PC-9 (cell line): ENCODE results near the gene ZC3H11A. TPM values are rescaled to one million over a fixed set of nuclear protein-coding genes. Genes with fewer than 3 reads are reported as not detected.

Experiments used
- BruUV-seq: library from RNA; stranded (reverse); fragments of 400-500 nt; replicated peaks from 2 replicates; lab custom pipeline; 2021; lab: Mats Ljungman, UMichigan
- CTCF ChIA-PET: fragments of 300-600 bp; sonication (Branson Sonifier 250); formaldehyde crosslinking; loops from one replicate; lab custom pipeline; 2022; ENCODE audit warnings: antibody characterized with exemption; lab: Charles Lee
- POLR2A ChIA-PET: fragments of 300-600 bp; sonication (Branson Sonifier 250); formaldehyde crosslinking; loops from one replicate; lab custom pipeline; 2022; ENCODE audit warnings: antibody characterized with exemption; ENCODE audit not compliant: unreplicated experiment; lab: Charles Lee
- DNase-seq, 2 experiments: peaks; one replicate each; pipeline versions ENCODE4 v3.0.0 to v3.0.0-alpha.2; 2015 to 2022; ENCODE audit warnings: mixed read lengths in 1 of 2
- H2AFZ ChIP-seq: fragments of 200-600 bp; sonication (generic); 2 replicates; pipeline ENCODE4 v1.8.1; 2017; ENCODE audit warnings: antibody characterized with exemption
- H3F3A ChIP-seq: fragments of 200-600 bp; sonication (generic); 2 replicates; pipeline ENCODE4 v1.8.1; 2017; ENCODE audit warnings: antibody characterized with exemption, mild to moderate bottlenecking, low read depth; ENCODE audit not compliant: insufficient read depth
- H3K27ac ChIP-seq: fragments of 200-600 bp; sonication (generic); 2 replicates; pipeline ENCODE4 v1.6.1; 2016; ENCODE audit warnings: mixed run types
- H3K27me3 ChIP-seq: fragments of 200-600 bp; sonication (generic); 2 replicates; pipeline ENCODE4 v1.6.1; 2016; ENCODE audit warnings: low read depth, mixed run types; ENCODE audit not compliant: insufficient read depth
- H3K36me3 ChIP-seq: fragments of 200-600 bp; sonication (generic); 2 replicates; pipeline ENCODE4 v1.6.1; 2016; ENCODE audit warnings: low read depth, mixed run types
- H3K4me1 ChIP-seq: fragments of 200-600 bp; sonication (generic); replicated peaks from 2 replicates; pipeline ENCODE4 v1.6.1; 2016; ENCODE audit warnings: mixed run types; ENCODE audit not compliant: insufficient read depth
- H3K4me2 ChIP-seq: fragments of 200-600 bp; sonication (generic); 2 replicates; pipeline ENCODE4 v1.6.1; 2017; ENCODE audit warnings: mixed run types
- H3K4me3 ChIP-seq: fragments of 200-600 bp; sonication (generic); 2 replicates; pipeline ENCODE4 v1.6.1; 2016; ENCODE audit warnings: mixed run types
- H3K79me2 ChIP-seq: fragments of 200-600 bp; sonication (generic); 2 replicates; pipeline ENCODE4 v1.6.1; 2017; ENCODE audit warnings: low read depth, mixed run types
- H3K9me2 ChIP-seq: fragments of 200-600 bp; sonication (generic); 2 replicates; pipeline ENCODE4 v1.8.1; 2017; ENCODE audit warnings: mild to moderate bottlenecking; ENCODE audit not compliant: insufficient read depth
- H3K9me3 ChIP-seq: fragments of 200-600 bp; sonication (generic); 2 replicates; pipeline ENCODE4 v1.8.1; 2016; ENCODE audit warnings: low read depth; ENCODE audit not compliant: insufficient read depth
- H4K20me1 ChIP-seq: fragments of 200-600 bp; sonication (generic); 2 replicates; pipeline ENCODE4 v1.8.1; 2017; ENCODE audit not compliant: insufficient read depth
- CTCF ChIP-seq: fragments of 200-600 bp; sonication (generic); conservative IDR thresholded peaks from 2 replicates; pipeline ENCODE4 v1.6.1; 2017; ENCODE audit warnings: mixed run types, antibody characterized with exemption, mild to moderate bottlenecking, moderate library complexity
- EZH2 ChIP-seq: fragments of 200-600 bp; sonication (generic); IDR thresholded peaks from 2 replicates; pipeline ENCODE4 v1.8.0; 2017; ENCODE audit warnings: antibody characterized with exemption, low read depth
- intact Hi-C: fragments of 100-400 bp; cut with micrococcal nuclease; formaldehyde crosslinking; loops from one replicate; pipeline ENCODE4 v1.10.0; 2022; ENCODE audit not compliant: unreplicated experiment
- total RNA-seq: library from RNA; stranded (reverse); gene quantifications from 2 replicates; pipeline ENCODE4 v1.2.3, GENCODE V29; 2021

Gene ZC3H11A
- total RNA-seq, 1 experiment from 2014 or later, result 91.1 TPM

DNA sequence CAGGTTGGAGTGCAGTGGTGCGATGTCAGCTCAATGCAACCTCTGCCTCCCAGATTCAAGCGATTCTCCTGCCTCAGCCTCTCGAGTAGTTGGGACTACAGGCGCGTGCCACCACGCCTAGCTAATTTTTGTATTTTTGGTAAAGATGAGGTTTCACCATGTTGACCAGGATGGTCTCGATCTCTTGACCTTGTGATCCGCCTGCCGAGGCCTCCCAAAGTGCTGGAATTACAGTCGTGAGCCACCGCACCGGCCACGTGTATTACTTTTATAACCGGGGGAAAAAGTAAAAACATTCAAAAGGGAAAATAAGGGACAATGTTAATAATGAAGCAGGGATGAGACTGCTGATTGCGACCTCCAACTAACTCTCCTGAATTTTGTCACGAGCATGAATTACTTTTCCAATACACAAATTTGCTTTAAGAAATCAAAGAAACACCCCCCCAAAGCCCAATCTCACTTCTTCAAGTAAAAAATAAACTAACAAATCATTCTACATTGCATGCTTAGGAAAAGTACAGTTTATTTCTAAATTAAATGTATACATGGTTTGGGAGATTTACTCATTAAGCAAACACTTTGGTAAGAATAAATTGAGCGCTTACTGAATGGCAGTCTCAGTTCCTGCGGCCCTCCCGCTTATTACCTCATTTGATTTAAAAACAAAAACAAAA is 521 bp upstream of the ZC3H11A start:
- Histone ChIP-seq H3K9me3 (no peaks in the 10 kb centered on the region), H3K4me3 (peak overlapping the region; percentile 70; the same call in 1 of the 2 replicates), H3K27me3 (no peaks in the 10 kb centered on the region), H4K20me1 (peaks cover 35% of the 10 kb centered on the region), H3K79me2 (peaks cover 41% of the 10 kb centered on the region), H3F3A (peaks cover 22% of the 10 kb centered on the region; the same call in 1 of the 2 replicates), H3K36me3 (peaks cover 33% of the 10 kb centered on the region), H3K27ac (peak overlapping the region; percentile 91; the same call in 1 of the 2 replicates), H2AFZ (peak overlapping the region; percentile 25), H3K9me2 (no peaks in the 10 kb centered on the region), H3K4me1 (peaks cover 29% of the 10 kb centered on the region), H3K4me2 (peak overlapping the region; percentile 87)
- intact Hi-C loops, result no loop called here
- CTCF ChIA-PET, result no interaction called here
- BruUV-seq, result TSS peak; percentile 82
- no peak for TF ChIP-seq EZH2
- TF ChIP-seq CTCF, result no peak
- no peak for DNase-seq
- POLR2A ChIA-PET, result no interaction called here

GRCh38 chr1:203796236-203796605 is 798 bp downstream of the ZC3H11A start:
- peak overlapping the region; percentile 91 for H3K27ac ChIP-seq
- POLR2A ChIA-PET, result interaction anchor here (0.5 kb wide), 1 partner anchor 1380 kb away, joined by 12 read pairs; no protein-coding TSS in a partner anchor
- CTCF ChIA-PET, result no interaction called here
- no peak for TF ChIP-seq CTCF
- TF ChIP-seq EZH2, result no peak
- peaks cover 39% of the 10 kb centered on the region for H3K36me3 ChIP-seq
- DNase-seq, result peak in 1 of 2 experiments; percentile 21
- peak overlapping the region; percentile 31; the same call in 1 of the 2 replicates for H2AFZ ChIP-seq
- no peaks in the 10 kb centered on the region for H3K9me2 ChIP-seq
- TSS peak; percentile 47 for BruUV-seq
- peak overlapping the region; percentile 87 for H3K4me2 ChIP-seq
- H3K4me3 ChIP-seq, result peak overlapping the region; percentile 70
- H3K79me2 ChIP-seq, result peaks cover 54% of the 10 kb centered on the region
- intact Hi-C loops, result no loop called here
- H3K27me3 ChIP-seq, result no peaks in the 10 kb centered on the region
- H3K9me3 ChIP-seq, result no peaks in the 10 kb centered on the region
- H4K20me1 ChIP-seq, result peaks cover 48% of the 10 kb centered on the region
- H3K4me1 ChIP-seq, result peaks cover 22% of the 10 kb centered on the region
- peaks cover 28% of the 10 kb centered on the region; the same call in 1 of the 2 replicates for H3F3A ChIP-seq

DNA sequence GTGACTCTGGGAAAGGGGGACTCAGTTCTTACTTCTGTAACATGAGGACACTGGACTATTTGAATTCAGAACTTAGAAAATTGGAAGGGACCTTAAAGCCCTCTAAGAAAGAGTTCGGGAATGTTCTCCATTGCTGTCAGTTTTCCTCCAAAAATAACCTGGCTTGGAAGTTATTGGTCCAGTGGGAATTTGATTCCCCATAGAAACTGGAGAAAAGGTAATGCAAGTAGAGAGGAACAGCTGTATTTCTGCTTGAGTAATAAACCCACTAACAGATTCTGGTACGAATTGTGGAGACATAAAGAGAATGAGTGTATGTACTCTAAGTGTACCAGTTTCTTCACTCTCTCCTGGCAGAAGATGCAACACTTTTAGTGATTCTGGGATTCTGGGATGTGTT is 1.8 kb downstream of the ZC3H11A start:
- Histone ChIP-seq H3K27ac (no peak overlapping the region), H3K4me3 (peak overlapping the region; percentile 70; the same call in 1 of the 2 replicates), H3K36me3 (peaks cover 49% of the 10 kb centered on the region), H4K20me1 (peaks cover 58% of the 10 kb centered on the region), H3K4me1 (peaks cover 19% of the 10 kb centered on the region), H3K4me2 (peak overlapping the region; percentile 87), H2AFZ (no peak overlapping the region), H3K79me2 (peaks cover 64% of the 10 kb centered on the region), H3K9me3 (no peaks in the 10 kb centered on the region), H3K27me3 (no peaks in the 10 kb centered on the region), H3F3A (peaks cover 28% of the 10 kb centered on the region; the same call in 1 of the 2 replicates), H3K9me2 (no peaks in the 10 kb centered on the region)
- ChIA-PET CTCF (no interaction called here), POLR2A (no interaction called here)
- no TSS peak for BruUV-seq
- DNase-seq, result no peak
- intact Hi-C loops, result no loop called here
- TF ChIP-seq EZH2, result no peak
- TF ChIP-seq CTCF, result no peak
